ENCODE measurements around the gene HOOK1.
"Not testable (repeated sequence)": the region's sequence is repeated elsewhere in the genome, so short reads cannot be mapped to it uniquely, and the experiment has no call there.

The HOOK1 gene

GRCh38 chr1:59892841-59893811 lies 78.4 kb downstream of the HOOK1 start:
- DNase-seq, result no peak

GRCh38 chr1:59897165-59897564 lies 82.4 kb downstream of the HOOK1 start:
- DNase-seq, result no peak

GRCh38 chr1:59898927-59899326 lies 84.2 kb downstream of the HOOK1 start:
- no peak for DNase-seq

- no peak for DNase-seq
These were observed 85.9 kb downstream of the HOOK1 start for GRCh38 chr1:59900640-59901039.

GRCh38 chr1:59901770-59902388 lies 87.1 kb downstream of the HOOK1 start:
- no peak for DNase-seq

GRCh38 chr1:59903141-59903754 lies 88.5 kb downstream of the HOOK1 start:
- peak; percentile 59 for DNase-seq

GRCh38 chr1:59906931-59907330 lies 92.2 kb downstream of the HOOK1 start:
- DNase-seq, result no peak

GRCh38 chr1:59908084-59908483 lies 93.3 kb downstream of the HOOK1 start:
- no peak for DNase-seq

- DNase-seq, result no peak
These were observed 93.9 kb downstream of the HOOK1 start for GRCh38 chr1:59908682-59909081.

- not testable (repeated sequence) for DNase-seq
These were observed 100.1 kb downstream of the HOOK1 start for GRCh38 chr1:59914791-59915286.

GRCh38 chr1:59915516-59915915 lies 100.8 kb downstream of the HOOK1 start:
- DNase-seq, result no peak

GRCh38 chr1:59917026-59917784 lies 102.5 kb downstream of the HOOK1 start:
- DNase-seq, result no peak

- no peak for DNase-seq
These were observed 103.0 kb downstream of the HOOK1 start for GRCh38 chr1:59917785-59918180.

GRCh38 chr1:59919746-59920145 lies 105.0 kb downstream of the HOOK1 start:
- DNase-seq, result no peak

- DNase-seq, result not testable (repeated sequence)
These were observed 106.6 kb downstream of the HOOK1 start for GRCh38 chr1:59921258-59921899.

- no peak for DNase-seq
These were observed 109.9 kb downstream of the HOOK1 start for GRCh38 chr1:59924653-59925052.
